Right atrium auricular region (tissue), 2 donors: ENCODE data around the gene MYO9A. TPM values are rescaled to one million over a fixed set of nuclear protein-coding genes. Genes with fewer than 3 reads are reported as not detected.
A peak's percentile ranks its signal among the peaks of the same experiment; 100 is the strongest.

Source experiments
- DNase-seq: peaks from one replicate; pipeline ENCODE4 v3.0.0-alpha.2; 2019; ENCODE audit warnings: low spot score
- H3K27ac ChIP-seq, 2 donors: fragments of 200-600 bp; sonication (generic); 1 replicate in 1 of 2; 2 replicates in 1 of 2; pipeline ENCODE4 v1.5.1; 2016 to 2019
- H3K27me3 ChIP-seq, 2 donors: fragments of 200-600 bp; sonication (generic); one replicate each; pipeline versions ENCODE4 v1.5.1 to v1.6.0; 2017 to 2019
- H3K36me3 ChIP-seq: fragments of 200-600 bp; sonication (generic); one replicate; pipeline ENCODE4 v1.5.1; 2016
- H3K4me1 ChIP-seq, 2 donors: fragments of 200-600 bp; sonication (generic); one replicate each; pipeline versions ENCODE4 v1.5.1 to v1.6.0; 2017 to 2019
- H3K4me3 ChIP-seq, 2 donors: fragments of 200-600 bp; sonication (generic); 1 replicate in 1 of 2; 2 replicates in 1 of 2; pipeline ENCODE4 v1.5.1; 2017 to 2019; ENCODE audit warnings: mild to moderate bottlenecking in 1 of 2, moderate library complexity in 1 of 2
- H3K9me3 ChIP-seq, 2 donors: fragments of 200-600 bp; sonication (generic); one replicate each; pipeline ENCODE4 v1.5.1; 2019
- CTCF ChIP-seq, 2 donors: fragments of 200-600 bp; sonication (generic); IDR thresholded peaks; one replicate each; pipeline ENCODE4 v1.5.1; 2019; ENCODE audit warnings: antibody characterized with exemption in 2 of 2
- total RNA-seq, 2 donors: library from RNA; depleted of rRNA; stranded (reverse); fragments of >200 nt; gene quantifications; one replicate each; pipeline ENCODE4 v1.1.0, GENCODE V29; 2016

Gene MYO9A
- total RNA-seq, 2 donors from 2014 or later: 23.4 to 24.1 TPM

- H3K27me3 ChIP-seq: no peaks in the 10 kb centered on the region
- DNase-seq: no peak
- H3K27ac ChIP-seq: peak overlapping the region in 1 of 2 donors; percentile 4
- no peak for TF ChIP-seq CTCF (IDR thresholded peaks at IDR 0.05)
- H3K4me1 ChIP-seq: peaks cover 0 to 7% of the 10 kb centered on the region in 2 donors
- no peak overlapping the region for H3K4me3 ChIP-seq
- H3K36me3 ChIP-seq: peaks cover 35% of the 10 kb centered on the region
- H3K9me3 ChIP-seq: no peaks in the 10 kb centered on the region
Observed at GRCh38 chr15:71889947-71890346, 228.0 kb downstream of the MYO9A start.

- peaks cover 35% of the 10 kb centered on the region for H3K36me3 ChIP-seq
Observed at GRCh38 chr15:71889385-71889784, 228.6 kb downstream of the MYO9A start.

GRCh38 chr15:71888797-71889196, 229.2 kb downstream of the MYO9A start:
- TF ChIP-seq CTCF (IDR thresholded peaks at IDR 0.05): no peak

More at GRCh38 chr15:71889385-71889784, 228.6 kb downstream of the MYO9A start:
- DNase-seq: no peak
- Histone ChIP-seq H3K27me3 (no peaks in the 10 kb centered on the region), H3K9me3 (no peaks in the 10 kb centered on the region), H3K4me3 (no peak overlapping the region), H3K4me1 (peaks cover 0 to 7% of the 10 kb centered on the region in 2 donors), H3K27ac (no peak overlapping the region)
- no peak for TF ChIP-seq CTCF (IDR thresholded peaks at IDR 0.05)

GRCh38 chr15:71885390-71885789, 232.6 kb downstream of the MYO9A start:
- TF ChIP-seq CTCF (IDR thresholded peaks at IDR 0.05): no peak
- Histone ChIP-seq H3K9me3 (no peaks in the 10 kb centered on the region), H3K36me3 (peaks cover 32% of the 10 kb centered on the region), H3K4me1 (peaks cover 0 to 4% of the 10 kb centered on the region in 2 donors), H3K27ac (no peak overlapping the region), H3K27me3 (no peaks in the 10 kb centered on the region), H3K4me3 (no peak overlapping the region)
- DNase-seq: no peak

More at GRCh38 chr15:71888797-71889196, 229.2 kb downstream of the MYO9A start:
- Histone ChIP-seq H3K27me3 (no peaks in the 10 kb centered on the region), H3K9me3 (no peaks in the 10 kb centered on the region), H3K4me1 (peaks cover 0 to 7% of the 10 kb centered on the region in 2 donors), H3K4me3 (no peak overlapping the region), H3K36me3 (peaks cover 35% of the 10 kb centered on the region), H3K27ac (no peak overlapping the region)
- DNase-seq: no peak

- no peak overlapping the region for H3K4me3 ChIP-seq
- H3K4me1 ChIP-seq: no peaks in the 10 kb centered on the region
- H3K27ac ChIP-seq: no peak overlapping the region
- no peaks in the 10 kb centered on the region for H3K27me3 ChIP-seq
- no peak for DNase-seq
- TF ChIP-seq CTCF (IDR thresholded peaks at IDR 0.05): no peak
- H3K36me3 ChIP-seq: peaks cover 39% of the 10 kb centered on the region
- H3K9me3 ChIP-seq: no peaks in the 10 kb centered on the region
Observed at GRCh38 chr15:71883447-71883846, 234.5 kb downstream of the MYO9A start.

GRCh38 chr15:71880276-71880675, 237.7 kb downstream of the MYO9A start:
- Histone ChIP-seq H3K4me1 (no peaks in the 10 kb centered on the region), H3K27me3 (no peaks in the 10 kb centered on the region), H3K9me3 (no peaks in the 10 kb centered on the region), H3K27ac (no peak overlapping the region), H3K36me3 (peaks cover 18% of the 10 kb centered on the region), H3K4me3 (no peak overlapping the region)
- DNase-seq: no peak
- TF ChIP-seq CTCF (IDR thresholded peaks at IDR 0.05): no peak
